ENCODE results near the gene CACNA2D4. TPM values are rescaled to one million over a fixed set of nuclear protein-coding genes. Genes with fewer than 3 reads are reported as not detected.

Gene CACNA2D4
- polyA plus RNA-seq, 3 donors: 17.8 to 87.7 (median 22.1) TPM

DNA sequence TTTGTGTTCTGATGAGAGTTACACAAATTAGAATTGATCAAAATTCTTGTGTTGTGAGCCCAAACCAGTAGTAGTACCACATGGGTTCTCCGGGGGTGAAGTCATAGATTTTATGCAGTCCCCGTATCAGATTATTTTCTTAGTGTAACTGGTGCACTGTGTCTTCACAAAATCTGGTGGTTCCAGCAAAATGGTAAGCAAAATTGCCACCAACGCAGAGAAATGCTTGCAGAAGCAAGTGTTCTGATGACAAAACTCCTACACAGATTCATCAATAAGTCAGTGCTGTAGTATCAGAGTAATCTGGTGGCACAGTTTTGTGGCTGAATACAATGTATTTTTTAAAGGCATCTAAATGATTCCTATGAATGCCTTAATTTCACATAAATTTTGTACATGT is 1.3 kb upstream of the CACNA2D4 start:
- intact Hi-C loops (cut with micrococcal nuclease): no loop called here
- H3K4me3 ChIP-seq (replicated peaks in 1 of 3; ENCODE audit: low read depth in 2 of 3, low read length in 3 of 3): peak overlapping the region in 1 of 3 experiments; percentile 94
- Mint-ChIP-seq H3K27me3 (ENCODE audit: low read depth in 3 of 3) (peaks cover 4 to 10% (median 6%) of the 10 kb centered on the region in 3 donors), H3K4me3 (peak overlapping the region in 1 of 2 donors; percentile 96), H3K27ac (no peak overlapping the region), H3K9me3 (peaks cover 0 to 1% (median 0%) of the 10 kb centered on the region in 7 donors), H3K36me3 (peaks cover 10 to 14% of the 10 kb centered on the region in 2 donors), H3K4me1 (peaks cover 62% of the 10 kb centered on the region)
- H3K79me2 ChIP-seq (ENCODE audit: insufficient read depth, low read length): peaks cover 35% of the 10 kb centered on the region
- DNase-seq: no peak
- H3K36me3 ChIP-seq (replicated peaks in 1 of 2; ENCODE audit: control insufficient read depth in 1 of 2, insufficient read depth in 2 of 2, low read length in 2 of 2): peaks cover 0 to 3% of the 10 kb centered on the region in 2 donors
- H3K27ac ChIP-seq (ENCODE audit: low read depth in 1 of 2, low read length in 2 of 2): no peak overlapping the region
- peak overlapping the region; percentile 81 for H3K4me2 ChIP-seq (replicated peaks; ENCODE audit: extremely low read depth, low read length, poor library complexity, severe bottlenecking)
- no peaks in the 10 kb centered on the region for H3K9me3 ChIP-seq (replicated peaks in 1 of 2; ENCODE audit: control insufficient read depth in 1 of 2, insufficient read depth in 1 of 2, low read length in 2 of 2)
- H2AFZ ChIP-seq (ENCODE audit: insufficient read depth, low read depth, low read length, poor library complexity, severe bottlenecking): no peak overlapping the region
- peaks cover 41 to 58% of the 10 kb centered on the region in 2 donors for H3K4me1 ChIP-seq (ENCODE audit: control insufficient read depth in 1 of 2, insufficient read depth in 2 of 2, low read length in 2 of 2)
- H3K9ac ChIP-seq (ENCODE audit: insufficient read depth, low read length, poor library complexity, severe bottlenecking): no peak overlapping the region
- WGBS (ENCODE audit: insufficient coverage): 100% methylated on average over 2 of the region's 3 CpGs
- TF ChIP-seq, protein P1, sequence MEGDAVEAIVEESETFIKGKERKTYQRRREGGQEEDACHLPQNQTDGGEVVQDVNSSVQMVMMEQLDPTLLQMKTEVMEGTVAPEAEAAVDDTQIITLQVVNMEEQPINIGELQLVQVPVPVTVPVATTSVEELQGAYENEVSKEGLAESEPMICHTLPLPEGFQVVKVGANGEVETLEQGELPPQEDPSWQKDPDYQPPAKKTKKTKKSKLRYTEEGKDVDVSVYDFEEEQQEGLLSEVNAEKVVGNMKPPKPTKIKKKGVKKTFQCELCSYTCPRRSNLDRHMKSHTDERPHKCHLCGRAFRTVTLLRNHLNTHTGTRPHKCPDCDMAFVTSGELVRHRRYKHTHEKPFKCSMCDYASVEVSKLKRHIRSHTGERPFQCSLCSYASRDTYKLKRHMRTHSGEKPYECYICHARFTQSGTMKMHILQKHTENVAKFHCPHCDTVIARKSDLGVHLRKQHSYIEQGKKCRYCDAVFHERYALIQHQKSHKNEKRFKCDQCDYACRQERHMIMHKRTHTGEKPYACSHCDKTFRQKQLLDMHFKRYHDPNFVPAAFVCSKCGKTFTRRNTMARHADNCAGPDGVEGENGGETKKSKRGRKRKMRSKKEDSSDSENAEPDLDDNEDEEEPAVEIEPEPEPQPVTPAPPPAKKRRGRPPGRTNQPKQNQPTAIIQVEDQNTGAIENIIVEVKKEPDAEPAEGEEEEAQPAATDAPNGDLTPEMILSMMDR (IDR thresholded peaks at IDR 0.05): no peak
- H4K20me1 ChIP-seq (ENCODE audit: insufficient read depth, low read length): no peaks in the 10 kb centered on the region
- H3K27me3 ChIP-seq (ENCODE audit: control insufficient read depth in 2 of 2, insufficient read depth in 2 of 2, low read length in 2 of 2): no peaks in the 10 kb centered on the region

DNA sequence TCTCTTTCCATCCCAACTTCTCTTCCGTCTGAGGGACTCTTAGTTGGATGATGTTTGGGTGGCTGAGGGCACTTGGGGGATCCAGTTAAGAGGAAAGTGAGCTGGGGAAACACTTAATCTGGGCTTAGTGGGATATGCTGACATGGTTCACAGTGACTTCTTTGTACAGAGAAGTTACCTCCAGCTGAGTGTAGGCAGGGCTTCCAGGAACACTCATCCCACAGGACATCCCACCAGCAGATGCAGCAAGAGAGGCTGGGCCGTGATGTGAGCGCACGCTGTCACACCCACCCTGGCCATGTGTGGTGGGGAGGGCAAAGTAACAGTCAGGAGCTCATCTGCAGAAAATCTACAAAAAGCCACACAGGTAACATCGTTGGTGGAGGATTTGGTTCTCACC is 832 bp upstream of the CACNA2D4 start:
- H3K27ac ChIP-seq (ENCODE audit: low read depth in 1 of 2, low read length in 2 of 2): peak overlapping the region in 1 of 2 donors; percentile 99
- no peaks in the 10 kb centered on the region for H3K27me3 ChIP-seq (ENCODE audit: control insufficient read depth in 2 of 2, insufficient read depth in 2 of 2, low read length in 2 of 2)
- H3K4me1 ChIP-seq (ENCODE audit: control insufficient read depth in 1 of 2, insufficient read depth in 2 of 2, low read length in 2 of 2): peaks cover 36 to 53% of the 10 kb centered on the region in 2 donors
- Mint-ChIP-seq H3K4me1 (peaks cover 57% of the 10 kb centered on the region), H3K4me3 (peak overlapping the region; percentile 95 to 96), H3K27me3 (ENCODE audit: low read depth in 3 of 3) (peaks cover 2 to 10% (median 6%) of the 10 kb centered on the region in 3 donors), H3K36me3 (peaks cover 10 to 14% of the 10 kb centered on the region in 2 donors), H3K9me3 (peaks cover 0 to 1% (median 0%) of the 10 kb centered on the region in 7 donors), H3K27ac (peak overlapping the region in 5 of 7 donors; percentile 17 to 99 (median 59))
- peak overlapping the region in 2 of 3 experiments; percentile 66 to 94 for H3K4me3 ChIP-seq (replicated peaks in 1 of 3; ENCODE audit: low read depth in 2 of 3, low read length in 3 of 3)
- H2AFZ ChIP-seq (ENCODE audit: insufficient read depth, low read depth, low read length, poor library complexity, severe bottlenecking): no peak overlapping the region
- H3K79me2 ChIP-seq (ENCODE audit: insufficient read depth, low read length): peaks cover 35% of the 10 kb centered on the region
- peaks cover 0 to 3% of the 10 kb centered on the region in 2 donors for H3K36me3 ChIP-seq (replicated peaks in 1 of 2; ENCODE audit: control insufficient read depth in 1 of 2, insufficient read depth in 2 of 2, low read length in 2 of 2)
- DNase-seq: peak in 1 of 3 donors; percentile 2
- peak overlapping the region; percentile 81 for H3K4me2 ChIP-seq (replicated peaks; ENCODE audit: extremely low read depth, low read length, poor library complexity, severe bottlenecking)
- peak overlapping the region; percentile 96 for H3K9ac ChIP-seq (ENCODE audit: insufficient read depth, low read length, poor library complexity, severe bottlenecking)
- no peaks in the 10 kb centered on the region for H4K20me1 ChIP-seq (ENCODE audit: insufficient read depth, low read length)
- no CpG with 5 or more reads among the region's 5 CpGs for WGBS (ENCODE audit: insufficient coverage)
- TF ChIP-seq, protein P1 (IDR thresholded peaks at IDR 0.05): no peak
- intact Hi-C loops (cut with micrococcal nuclease): no loop called here
- H3K9me3 ChIP-seq (replicated peaks in 1 of 2; ENCODE audit: control insufficient read depth in 1 of 2, insufficient read depth in 1 of 2, low read length in 2 of 2): no peaks in the 10 kb centered on the region
